ENCODE data around the gene CTIF.

GRCh38 chr18:48705531-48705930 is 166.7 kb downstream of the CTIF start:
- no peak for TF ChIP-seq TAF1 (IDR thresholded peaks at IDR 0.05; ENCODE audit: low read depth)
- no peak for TF ChIP-seq RAD21 (IDR thresholded peaks at IDR 0.05; ENCODE audit: low read depth)
- no peak for TF ChIP-seq YY1 (IDR thresholded peaks at IDR 0.05; ENCODE audit: low read depth)
- no peak for TF ChIP-seq EP300 (IDR thresholded peaks at IDR 0.05; ENCODE audit: borderline replicate concordance)
- no peak for TF ChIP-seq TEAD4 (IDR thresholded peaks at IDR 0.05)
- TF ChIP-seq REST (IDR thresholded peaks at IDR 0.05; ENCODE audit: low read depth) = no peak
- no peak for TF ChIP-seq CEBPB (IDR thresholded peaks at IDR 0.05)
- no peak for TF ChIP-seq EGR1 (IDR thresholded peaks at IDR 0.05)
- no peak for TF ChIP-seq MAX (IDR thresholded peaks at IDR 0.05)
- no peak for TF ChIP-seq FOXM1 (IDR thresholded peaks at IDR 0.05; ENCODE audit: borderline replicate concordance, low read depth)
- TF ChIP-seq CREB1 (IDR thresholded peaks at IDR 0.05; ENCODE audit: low read depth) = no peak
- TF ChIP-seq ZBTB7A (IDR thresholded peaks at IDR 0.05; ENCODE audit: low read depth) = no peak
